Gastrocnemius medialis (tissue), 4 donors: ENCODE results near the gene NES.

Experiments
- CTCF ChIP-seq, 5 experiments: fragments of 450-650 bp in 3 of 5; fragments of 200-600 bp in 2 of 5; sonication (generic) in 2 of 5; IDR thresholded peaks in 4 of 5; conservative IDR thresholded peaks in 1 of 5; 1 replicate in 4 of 5; 2 replicates in 1 of 5; pipeline ENCODE4 v1.5.1; 2016 to 2019; ENCODE audit warnings: antibody characterized with exemption in 5 of 5, mild to moderate bottlenecking in 3 of 5, moderate library complexity in 3 of 5
- POLR2A ChIP-seq, 2 donors: fragments of 450-650 bp; IDR thresholded peaks; one replicate each; pipeline ENCODE4 v1.6.1; 2017; ENCODE audit warnings: antibody characterized with exemption in 2 of 2, mild to moderate bottlenecking in 2 of 2, moderate library complexity in 2 of 2

- no peak for TF ChIP-seq CTCF (IDR thresholded peaks at IDR 0.05 in 4 of 5, conservative IDR thresholded peaks at IDR 0.05 in 1 of 5)
- TF ChIP-seq POLR2A (IDR thresholded peaks at IDR 0.05), result no peak
Measured at GRCh38 chr1:156652992-156653355, 24.2 kb downstream of the NES start.
